K562 (cell line): ENCODE measurements around the gene POLD1. TPM values are rescaled to one million over a fixed set of nuclear protein-coding genes. Genes with fewer than 3 reads are reported as not detected.

Experiments
- ATAC-seq: fragments of 200-7000 bp; cut with Tn5 transposase; 3 replicates; pipeline ENCODE4 v1.9.1; 2020; ENCODE audit warnings: moderate library complexity
- Bru-seq: library from RNA; stranded (reverse); fragments of 400-500 nt; gene quantifications from one replicate; lab custom pipeline; 2021; lab: Mats Ljungman, UMichigan
- BruChase-seq, 2 experiments: library from RNA; stranded (reverse); fragments of 400-500 nt; gene quantifications; one replicate each; lab custom pipeline; 2021; lab: Mats Ljungman, UMichigan
- BruUV-seq: library from RNA; stranded (reverse); fragments of 400-500 nt; replicated peaks from 2 replicates; lab custom pipeline; 2021; lab: Mats Ljungman, UMichigan
- CTCF ChIA-PET: fragments of 300-600 bp; formaldehyde crosslinking; extraction: SDS; loops from one replicate; lab custom pipeline; 2021; ENCODE audit warnings: low intra/inter-chr PET ratio; lab: Yijun Ruan, JAX
- POLR2A ChIA-PET: fragments of 300-600, 350-650 bp; sonication (Branson Sonifier 250); formaldehyde crosslinking; extraction: SDS; loops from one replicate; lab custom pipeline; 2021; ENCODE audit warnings: antibody characterized with exemption, inconsistent platforms; lab: Yijun Ruan, JAX
- DNase-seq, 4 experiments: peaks; one replicate each; pipeline versions ENCODE4 v3.0.0 to v3.0.0-alpha.2; 2011 to 2018; ENCODE audit warnings: low spot score in 3 of 4, mixed read lengths in 3 of 4; ENCODE audit errors: extremely low read depth in 1 of 4
- FAIRE-seq: peaks from 2 replicates; lab custom pipeline; 2011; peaks lifted over from hg19 to GRCh38; lab: Jason Lieb, UNC
- H2AFZ ChIP-seq: 2 replicates; pipeline ENCODE4 v1.6.0; 2011; ENCODE audit warnings: low read depth, low read length, control low read depth, inconsistent platforms
- H3K27ac ChIP-seq: fragments of 200-600 bp; 3 replicates; pipeline ENCODE4 v1.8.0; 2011; ENCODE audit warnings: low read depth, mild to moderate bottlenecking, control low read depth, inconsistent platforms, low read length, moderate library complexity, mixed read lengths; ENCODE audit errors: extremely low read depth
- H3K27me3 ChIP-seq, 2 experiments: fragments of 300-600 bp in 1 of 2; 2 replicates in 1 of 2; 3 replicates in 1 of 2; pipeline versions ENCODE4 v1.6.0 to v1.8.0; 2011; ENCODE audit warnings: inconsistent platforms in 2 of 2, low read length in 2 of 2, mild to moderate bottlenecking in 1 of 2, mixed read lengths in 1 of 2, moderate library complexity in 1 of 2; ENCODE audit not compliant: control insufficient read depth in 2 of 2, insufficient read depth in 2 of 2
- H3K36me3 ChIP-seq: fragments of 300-600 bp; 3 replicates; pipeline ENCODE4 v1.8.0; 2011; ENCODE audit warnings: mild to moderate bottlenecking, low read length, inconsistent platforms; ENCODE audit not compliant: control insufficient read depth, insufficient read depth
- H3K4me1 ChIP-seq, 2 experiments: fragments of 200-600 bp in 1 of 2; replicated peaks in 1 of 2; 2 replicates in 1 of 2; 3 replicates in 1 of 2; pipeline versions ENCODE4 v1.5.1 to v1.8.0; 2011; ENCODE audit warnings: inconsistent platforms in 2 of 2, low read length in 2 of 2, mild to moderate bottlenecking in 1 of 2, mixed read lengths in 1 of 2, moderate library complexity in 1 of 2; ENCODE audit not compliant: control insufficient read depth in 2 of 2, insufficient read depth in 2 of 2
- H3K4me2 ChIP-seq: 2 replicates; pipeline ENCODE4 v1.6.1; 2011; ENCODE audit warnings: low read length, control low read depth, inconsistent platforms, mixed read lengths; ENCODE audit not compliant: insufficient read depth
- H3K4me3 ChIP-seq: fragments of 200-600 bp; sonication (generic), shearing (Covaris generic); 2 replicates; pipeline ENCODE4 v1.5.1; 2016; ENCODE audit warnings: control low read depth, inconsistent platforms
- H3K79me2 ChIP-seq: fragments of 200-600 bp; 3 replicates; pipeline ENCODE4 v1.8.0; 2011; ENCODE audit warnings: low read length, inconsistent platforms; ENCODE audit not compliant: control insufficient read depth, insufficient read depth
- H3K9ac ChIP-seq, 2 experiments: 2 replicates each; pipeline versions ENCODE4 v1.6.0 to v1.6.1; 2011; ENCODE audit warnings: low read depth in 2 of 2, low read length in 2 of 2, control low read depth in 1 of 2, inconsistent platforms in 1 of 2, mild to moderate bottlenecking in 1 of 2, mixed read lengths in 1 of 2; ENCODE audit not compliant: insufficient read depth in 1 of 2
- H3K9me1 ChIP-seq: one replicate; pipeline ENCODE4 v1.6.0; 2011; ENCODE audit warnings: inconsistent platforms, mild to moderate bottlenecking, low read length, moderate library complexity; ENCODE audit not compliant: control insufficient read depth, insufficient read depth
- H3K9me3 ChIP-seq: replicated peaks from 2 replicates; pipeline ENCODE4 v1.5.1; 2011; ENCODE audit warnings: low read depth, low read length, inconsistent platforms; ENCODE audit not compliant: control insufficient read depth, insufficient read depth
- H4K20me1 ChIP-seq: replicated peaks from 2 replicates; pipeline ENCODE4 v1.6.1; 2011; ENCODE audit warnings: low read length, inconsistent platforms, mixed read lengths; ENCODE audit not compliant: control insufficient read depth, insufficient read depth
- CGGBP1 ChIP-seq: fragments of 250-450 bp; sonication (Bioruptor Pico); IDR thresholded peaks from 2 replicates; pipeline ENCODE4 v1.9.0; 2021; ENCODE audit warnings: mild to moderate bottlenecking
- CTCF ChIP-seq, 3 experiments: IDR thresholded peaks in 2 of 3; conservative IDR thresholded peaks in 1 of 3; 2 replicates each; pipeline ENCODE4 v1.5.1; 2011 to 2012; ENCODE audit warnings: low read length in 3 of 3, mild to moderate bottlenecking in 3 of 3, control low read depth in 2 of 3, improper control_type of control experiment in 1 of 3, inconsistent platforms in 1 of 3, low read depth in 1 of 3, mixed read lengths in 1 of 3, moderate library complexity in 1 of 3; ENCODE audit not compliant: insufficient read depth in 2 of 3
- EWSR1 ChIP-seq: fragments of 450-650 bp; IDR thresholded peaks from 2 replicates; pipeline ENCODE4 v1.6.1; 2018; ENCODE audit warnings: borderline replicate concordance, mild to moderate bottlenecking, low read depth, moderate library complexity; ENCODE audit not compliant: partially characterized antibody
- GATAD2B ChIP-seq: fragments of 450-650 bp; IDR thresholded peaks from 2 replicates; pipeline ENCODE4 v1.6.1; 2017; ENCODE audit warnings: mild to moderate bottlenecking, borderline replicate concordance
- ILF3 ChIP-seq: fragments of 450-650 bp; IDR thresholded peaks from 2 replicates; pipeline ENCODE4 v1.6.1; 2018; ENCODE audit warnings: antibody characterized with exemption, mild to moderate bottlenecking, moderate library complexity, borderline replicate concordance
- NR1H2 ChIP-seq: sonication (generic); formaldehyde crosslinking; IDR thresholded peaks from 2 replicates; pipeline ENCODE4 v1.4.0; 2020; ENCODE audit warnings: mild to moderate bottlenecking, missing genetic modification reagents
- RHOXF2B ChIP-seq: fragments of 250-450 bp; sonication (Bioruptor Pico); conservative IDR thresholded peaks from 2 replicates; pipeline ENCODE4 v1.5.1; 2021
- TBP ChIP-seq: optimal IDR thresholded peaks from 2 replicates; pipeline ENCODE3; 2011; ENCODE audit warnings: low read depth, low read length, improper control_type of control experiment
- THAP7 ChIP-seq: fragments of 250-450 bp; sonication (Bioruptor Pico); IDR thresholded peaks from 2 replicates; pipeline ENCODE4 v1.5.0; 2021
- ZNF57 ChIP-seq: fragments of 450-650 bp; formaldehyde crosslinking; IDR thresholded peaks from 2 replicates; pipeline ENCODE4 v1.4.0; 2020; ENCODE audit warnings: mild to moderate bottlenecking, moderate library complexity
- ZSCAN32 ChIP-seq: fragments of 450-650 bp; formaldehyde crosslinking; IDR thresholded peaks from 2 replicates; pipeline ENCODE4 v1.4.0; 2020; ENCODE audit warnings: mild to moderate bottlenecking, moderate library complexity
- WGBS: fragments of 100-300 bp; shearing (Covaris generic); methylation state at CpG from one replicate; pipeline ENCODE4 v1.1.6; 2016; ENCODE audit warnings: low coverage, mixed read lengths; ENCODE audit not compliant: insufficient coverage; ENCODE audit errors: missing lambda C conversion rate; 5-methylcytosine and 5-hydroxymethylcytosine counted together
- in situ Hi-C: fragments of 300-500 bp; cut with MboI; formaldehyde crosslinking; loops from 4 replicates; pipeline ENCODE4 v1.15.0; 2018; ENCODE audit warnings: inconsistent platforms, mixed read lengths
- intact Hi-C: fragments of 100-400 bp; cut with micrococcal nuclease; formaldehyde crosslinking; loops from 2 replicates; pipeline ENCODE4 v1.14.2; 2022
- long read RNA-seq, 3 experiments: library from polyadenylated mRNA in 2 of 3; library from RNA in 1 of 3; unstranded in 2 of 3; stranded (forward) in 1 of 3; transcript quantifications; one replicate each; pipeline ENCODE4 v2.0.0, GENCODE V29; 2019 to 2022
- polyA minus RNA-seq, 3 experiments: library from RNA; depleted of rRNA, polyadenylated mRNA; stranded (reverse); fragments of >200 nt; gene quantifications; 2 replicates each; pipeline ENCODE4 v1.2.3, GENCODE V29; 2011
- polyA plus RNA-seq, 8 experiments: library from polyadenylated mRNA; depleted of rRNA in 4 of 8; stranded (reverse) in 5 of 8; unstranded in 3 of 8; fragments of >200 nt; fragmentation: Nextera tagmentation in 2 of 8; fragmentation: Illumina TruSeq in 1 of 8; extraction: Ambion mirVana in 2 of 8; extraction: Trizol in 1 of 8; gene quantifications; 2 replicates each; pipeline versions ENCODE4 v1.2.1 to v1.2.3, GENCODE V29; 2011 to 2014; ENCODE audit warnings: inconsistent platforms in 1 of 8, missing spikeins in 1 of 8
- total RNA-seq, 7 experiments: library from RNA; depleted of rRNA in 6 of 7; stranded (reverse); fragments of >200 nt in 6 of 7; fragmentation: Illumina TruSeq in 2 of 7; extraction: Trizol in 2 of 7; gene quantifications; 2 replicates each; pipeline versions ENCODE4 v1.2.1 to v1.2.3, GENCODE V29; 2011 to 2021; ENCODE audit warnings: low replicate concordance in 1 of 7

POLD1 gene
- 79.9 and 373 TPM in 2 replicates for total RNA-seq (2011; cell fraction: chromatin; rRNA removed; ENCODE audit: low replicate concordance)
- 460 and 477 TPM in 2 replicates for total RNA-seq (2011; cell fraction: nucleolus; rRNA removed)
- 147 and 179 TPM in 2 replicates for total RNA-seq (2011; cell fraction: nucleoplasm; rRNA removed)
- 258 and 338 TPM in 2 replicates for total RNA-seq (2014; rRNA removed)
- 15.3 and 28.3 TPM in 2 replicates for total RNA-seq (2014; rRNA removed; fragmentation: Illumina TruSeq; extraction: Trizol)
- total RNA-seq (2015; rRNA removed; fragmentation: Illumina TruSeq; extraction: Trizol), result 89.4 and 95.2 TPM in 2 replicates
- total RNA-seq (2021), result 296 and 312 TPM in 2 replicates
- 45.2 and 88.6 TPM in 2 replicates for polyA plus RNA-seq (2011; rRNA removed)
- polyA plus RNA-seq (2011; cell fraction: cytosol; rRNA removed), result 86.2 and 222 TPM in 2 replicates
- 460 and 607 TPM in 2 replicates for polyA plus RNA-seq (2011; cell fraction: nucleus; rRNA removed)
- polyA plus RNA-seq (2012), result 164 and 224 TPM in 2 replicates
- polyA plus RNA-seq (2014; fragmentation: Illumina TruSeq; extraction: Trizol), result 47.8 and 97.9 TPM in 2 replicates
- 1 to 10 TPM; 1.3 to 6.4 TPM for polyA plus RNA-seq (2014; fragmentation: Nextera tagmentation; extraction: Ambion mirVana)
- polyA plus RNA-seq (2014; rRNA removed), result 161 and 163 TPM in 2 replicates
- polyA minus RNA-seq (2011; rRNA and poly(A)+ RNA removed), result 33.3 and 52.7 TPM in 2 replicates
- 165 and 236 TPM in 2 replicates for polyA minus RNA-seq (2011; cell fraction: cytosol; rRNA and poly(A)+ RNA removed)
- polyA minus RNA-seq (2011; cell fraction: nucleus; rRNA and poly(A)+ RNA removed), result 166 and 171 TPM in 2 replicates
- Bru-seq, nascent RNA, result percentile 74 among the genes with signal in this experiment
- BruChase-seq, experiment 1, labeled RNA remaining after a 2-hour chase, result percentile 71 among the genes with signal in this experiment
- percentile 76 among the genes with signal in this experiment for BruChase-seq, experiment 2, labeled RNA remaining after a 6-hour chase
- long read RNA-seq, experiment 1, transcript POLD1-201 (27 exons, 3,444 nt), result major isoform, 154 of 1,019 reads
- long read RNA-seq, experiment 1, transcript POLD1-209 (4 exons, 737 nt), result minor isoform, 7 of 1,019 reads
- long read RNA-seq, experiment 1, transcript POLD1-214 (27 exons, 3,517 nt), result minor isoform, 6 of 1,019 reads
- long read RNA-seq, experiment 1, partial matches to known transcripts, result 708 of 1,019 reads
- long read RNA-seq, experiment 1, other reads (novel, unspliced or antisense), result 136 of 1,019 reads
- long read RNA-seq, experiment 2, transcript POLD1-201 (27 exons, 3,444 nt), result major isoform, 32 of 198 reads
- long read RNA-seq, experiment 2, partial matches to known transcripts, result 108 of 198 reads
- long read RNA-seq, experiment 2, other reads (novel, unspliced or antisense), result 48 of 198 reads
- long read RNA-seq, experiment 3, transcript POLD1-201 (27 exons, 3,444 nt), result major isoform, 15 of 43 reads
- long read RNA-seq, experiment 3, partial matches to known transcripts, result 18 of 43 reads
- long read RNA-seq, experiment 3, other reads (novel, unspliced or antisense), result 8 of 43 reads

- POLR2A ChIA-PET, result interaction anchor here (0.6 to 2.2 kb wide), 16 partner anchors 9 to 833 kb away, joined by 3 to 17 read pairs (median 3); partner anchors contain the start of gene NR1H2
- BruUV-seq, result no TSS peak
- Histone ChIP-seq H4K20me1 (peaks cover 5% of the 10 kb centered on the region), H3K4me1 (peaks cover 11 to 72% of the 10 kb centered on the region in 2 experiments), H3K79me2 (peaks cover 57% of the 10 kb centered on the region), H3K27ac (peak within 1 kb of the TSS; percentile 93), H3K27me3 (no peaks in the 10 kb centered on the region), H3K4me2 (peak within 1 kb of the TSS; percentile 94), H2AFZ (peak within 1 kb of the TSS; percentile 88), H3K9me1 (no peaks in the 10 kb centered on the region), H3K4me3 (peak within 1 kb of the TSS; percentile 51), H3K36me3 (peaks cover 77% of the 10 kb centered on the region), H3K9me3 (no peaks in the 10 kb centered on the region), H3K9ac (peak within 1 kb of the TSS; percentile 81 to 95)
- ATAC-seq, result peak; percentile 91
- in situ Hi-C loops, result no loop called here
- CTCF ChIA-PET, result interaction anchor here (0.7 kb wide), 1 partner anchor 336 kb away, joined by 5 read pairs; no protein-coding TSS in a partner anchor
- under 1% methylated on average over 57 of the region's 78 CpGs for WGBS
- intact Hi-C loops, result no loop called here
- FAIRE-seq, result peak; percentile 97
- DNase-seq, result peak; percentile 95 to 99 (median 98)
- TF ChIP-seq CGGBP1 (CRISPR knock-in tag), result 0 out of 2 replicates have a peak, but pooled peaks have one; percentile 30
- TF ChIP-seq NR1H2 (CRISPR knock-in tag), result no peak
- TF ChIP-seq THAP7 (CRISPR knock-in tag), result peak; percentile 92; the same call in 1 of the 2 replicates
- TF ChIP-seq RHOXF2B (CRISPR knock-in tag), result 0 out of 2 replicates have a peak, but pooled peaks have one; percentile 47
- no peak for TF ChIP-seq GATAD2B
- peak; percentile 79 for TF ChIP-seq ZSCAN32 (CRISPR knock-in tag)
- no peak for TF ChIP-seq EWSR1
- 0 out of 2 replicates have a peak, but pooled peaks have one; percentile 41 for TF ChIP-seq ZNF57 (CRISPR knock-in tag)
- TF ChIP-seq ILF3, result 0 out of 2 replicates have a peak, but pooled peaks have one; percentile 81
- no peak for TF ChIP-seq CTCF (IDR thresholded peaks at IDR 0.05 in 2 of 3, conservative IDR thresholded peaks at IDR 0.05 in 1 of 3; ENCODE audit: insufficient read depth in 2 of 3, low read depth in 1 of 3, low read length in 3 of 3)
- peak; percentile 79 for TF ChIP-seq TBP
Observed at GRCh38 chr19:50383852-50384684, at the start of gene POLD1. Gene POLD1, plus strand, starts transcription at chr19:50384347. Its CDS starts 14,505 bp downstream, at chr19:50398852.
